Ishikawa (cell line): ENCODE results near the gene PRELID2.

Source experiments
- CEBPB ChIP-seq: IDR thresholded peaks from 2 replicates; pipeline ENCODE4 v1.6.1; 2012
- CREB1 ChIP-seq: IDR thresholded peaks from 2 replicates; pipeline ENCODE4 v1.6.1; 2012; ENCODE audit warnings: low read depth
- EGR1 ChIP-seq: IDR thresholded peaks from 2 replicates; pipeline ENCODE4 v1.6.1; 2012
- EP300 ChIP-seq: IDR thresholded peaks from 2 replicates; pipeline ENCODE4 v1.6.1; 2012; ENCODE audit warnings: borderline replicate concordance
- FOXM1 ChIP-seq: IDR thresholded peaks from 2 replicates; pipeline ENCODE4 v1.6.1; 2012; ENCODE audit warnings: low read depth, borderline replicate concordance
- MAX ChIP-seq: IDR thresholded peaks from 2 replicates; pipeline ENCODE4 v1.6.1; 2012
- NFIC ChIP-seq: IDR thresholded peaks from 2 replicates; pipeline ENCODE4 v1.6.1; 2012
- RAD21 ChIP-seq: IDR thresholded peaks from 2 replicates; pipeline ENCODE4 v1.6.1; 2012; ENCODE audit warnings: low read depth
- REST ChIP-seq: IDR thresholded peaks from 2 replicates; pipeline ENCODE4 v1.6.1; 2012; ENCODE audit warnings: low read depth, mild to moderate bottlenecking
- TAF1 ChIP-seq: IDR thresholded peaks from 2 replicates; pipeline ENCODE4 v1.6.1; 2012; ENCODE audit warnings: low read depth, mild to moderate bottlenecking
- TCF12 ChIP-seq: IDR thresholded peaks from 2 replicates; pipeline ENCODE4 v1.6.1; 2012; ENCODE audit warnings: low read depth
- TEAD4 ChIP-seq: IDR thresholded peaks from 2 replicates; pipeline ENCODE4 v1.6.1; 2012
- USF1 ChIP-seq: IDR thresholded peaks from 2 replicates; pipeline ENCODE4 v1.6.1; 2012
- YY1 ChIP-seq: IDR thresholded peaks from 2 replicates; pipeline ENCODE4 v1.6.1; 2012; ENCODE audit warnings: low read depth
- ZBTB7A ChIP-seq: IDR thresholded peaks from 2 replicates; pipeline ENCODE4 v1.6.1; 2012; ENCODE audit warnings: low read depth

Gene PRELID2

GRCh38 chr5:145830594-145830993 is 4.5 kb downstream of the PRELID2 start:
- TF ChIP-seq USF1 (no peak), TCF12 (no peak), RAD21 (no peak), EGR1 (no peak), TAF1 (no peak), EP300 (no peak), TEAD4 (no peak), CREB1 (no peak), CEBPB (no peak), YY1 (no peak), NFIC (no peak), ZBTB7A (no peak), FOXM1 (no peak)

GRCh38 chr5:145829708-145830361 is 5.3 kb downstream of the PRELID2 start:
- TF ChIP-seq EGR1: no peak
- TF ChIP-seq RAD21: no peak
- no peak for TF ChIP-seq NFIC
- no peak for TF ChIP-seq EP300
- no peak for TF ChIP-seq ZBTB7A
- TF ChIP-seq TAF1: no peak
- TF ChIP-seq CEBPB: no peak
- no peak for TF ChIP-seq MAX
- no peak for TF ChIP-seq REST
- TF ChIP-seq YY1: no peak
- TF ChIP-seq TCF12: no peak
- TF ChIP-seq TEAD4: no peak
- TF ChIP-seq FOXM1: no peak
- TF ChIP-seq CREB1: no peak
- TF ChIP-seq USF1: no peak

- TF ChIP-seq TEAD4: no peak
- no peak for TF ChIP-seq CREB1
- no peak for TF ChIP-seq REST
These were observed 8.1 kb downstream of the PRELID2 start for GRCh38 chr5:145826895-145827674.

- TF ChIP-seq EGR1 (no peak), TAF1 (no peak), RAD21 (peak; percentile 79)
These were observed 9.4 kb downstream of the PRELID2 start for GRCh38 chr5:145825751-145826180.

GRCh38 chr5:145824040-145824439 is 11.1 kb downstream of the PRELID2 start:
- TF ChIP-seq FOXM1 (no peak), CREB1 (no peak), REST (no peak), CEBPB (no peak), ZBTB7A (no peak), RAD21 (no peak)
